ENCODE measurements around the gene MR1. TPM values are rescaled to one million over a fixed set of nuclear protein-coding genes. Genes with fewer than 3 reads are reported as not detected.

Gene MR1
- total and polyA plus RNA-seq, 9 of the 15 experiments (the other 6 are each of a cell fraction or from before 2014, with no cell fraction given), result 9.7 to 21.7 (median 15.6) TPM

- TF ChIP-seq GABPB1 (CRISPR knock-in tag; IDR thresholded peaks at IDR 0.05) (0 out of 2 replicates have a peak, but pooled peaks have one; percentile 11), ADNP (tag; IDR thresholded peaks at IDR 0.05) (0 out of 2 replicates have a peak, but pooled peaks have one; percentile 27), NR2C1 (IDR thresholded peaks at IDR 0.05) (0 out of 2 replicates have a peak, but pooled peaks have one; percentile 3), NR2C1 (tag; IDR thresholded peaks at IDR 0.05) (no peak), STAT6 (CRISPR knock-in tag; IDR thresholded peaks at IDR 0.05) (0 out of 2 replicates have a peak, but pooled peaks have one; percentile 35), KAT7 (CRISPR knock-in tag; IDR thresholded peaks at IDR 0.05; ENCODE audit: borderline replicate concordance) (0 out of 2 replicates have a peak, but pooled peaks have one; percentile 55), NBN (IDR thresholded peaks at IDR 0.05; ENCODE audit: low read depth) (0 out of 2 replicates have a peak, but pooled peaks have one; percentile 6), XRCC5 (IDR thresholded peaks at IDR 0.05; ENCODE audit: low read depth, low read length) (0 out of 2 replicates have a peak, but pooled peaks have one; percentile 7), MAFG (tag; conservative IDR thresholded peaks at IDR 0.05) (peak; percentile 58), ZKSCAN1 (IDR thresholded peaks at IDR 0.05; ENCODE audit: low read depth, low read length) (peak; percentile 91), TBP (optimal IDR thresholded peaks at IDR 0.05; ENCODE audit: low read depth, low read length) (no peak)
These were observed 50.8 kb downstream of the MR1 start (continued) for GRCh38 chr1:181084606-181084969.
